Lower leg skin (tissue), 3 donors: ENCODE data around the gene TRAPPC2L.

Source experiments
- POLR2A ChIP-seq, 2 donors: fragments of 450-650 bp; IDR thresholded peaks; one replicate each; pipeline ENCODE4 v1.6.1; 2016 to 2017; ENCODE audit warnings: antibody characterized with exemption in 2 of 2, mild to moderate bottlenecking in 1 of 2, moderate library complexity in 1 of 2
- TF ChIP-seq, protein P1 (sequence below), 3 donors: fragments of 450-650 bp; IDR thresholded peaks; one replicate each; pipeline ENCODE4 v1.5.1; 2016; ENCODE audit warnings: antibody characterized with exemption in 3 of 3, mild to moderate bottlenecking in 3 of 3, moderate library complexity in 2 of 3

DNA sequence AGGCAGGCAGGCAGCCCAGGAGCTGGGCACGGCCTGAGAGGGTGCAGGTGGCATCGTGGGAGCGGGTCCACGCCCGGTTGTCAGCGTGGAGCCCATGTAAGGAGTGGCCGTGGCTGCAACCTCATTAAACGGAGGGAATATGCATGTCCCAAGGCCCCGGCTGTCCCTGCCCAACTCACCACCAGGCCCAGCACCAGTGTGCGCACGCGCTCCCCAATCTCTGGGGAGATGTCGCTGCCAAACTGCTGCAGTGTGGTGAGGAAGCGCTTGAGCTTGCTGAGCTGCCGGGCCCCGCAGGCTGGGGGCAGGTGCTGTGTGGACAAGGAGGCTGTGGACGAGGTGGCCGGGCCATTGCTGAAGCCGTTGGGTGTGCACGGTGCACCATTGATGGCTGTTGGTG, 35.1 kb downstream of the TRAPPC2L start:
- TF ChIP-seq, protein P1, sequence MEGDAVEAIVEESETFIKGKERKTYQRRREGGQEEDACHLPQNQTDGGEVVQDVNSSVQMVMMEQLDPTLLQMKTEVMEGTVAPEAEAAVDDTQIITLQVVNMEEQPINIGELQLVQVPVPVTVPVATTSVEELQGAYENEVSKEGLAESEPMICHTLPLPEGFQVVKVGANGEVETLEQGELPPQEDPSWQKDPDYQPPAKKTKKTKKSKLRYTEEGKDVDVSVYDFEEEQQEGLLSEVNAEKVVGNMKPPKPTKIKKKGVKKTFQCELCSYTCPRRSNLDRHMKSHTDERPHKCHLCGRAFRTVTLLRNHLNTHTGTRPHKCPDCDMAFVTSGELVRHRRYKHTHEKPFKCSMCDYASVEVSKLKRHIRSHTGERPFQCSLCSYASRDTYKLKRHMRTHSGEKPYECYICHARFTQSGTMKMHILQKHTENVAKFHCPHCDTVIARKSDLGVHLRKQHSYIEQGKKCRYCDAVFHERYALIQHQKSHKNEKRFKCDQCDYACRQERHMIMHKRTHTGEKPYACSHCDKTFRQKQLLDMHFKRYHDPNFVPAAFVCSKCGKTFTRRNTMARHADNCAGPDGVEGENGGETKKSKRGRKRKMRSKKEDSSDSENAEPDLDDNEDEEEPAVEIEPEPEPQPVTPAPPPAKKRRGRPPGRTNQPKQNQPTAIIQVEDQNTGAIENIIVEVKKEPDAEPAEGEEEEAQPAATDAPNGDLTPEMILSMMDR (IDR thresholded peaks at IDR 0.05), result no peak
- no peak for TF ChIP-seq POLR2A (IDR thresholded peaks at IDR 0.05)
